GM12865 (cell line): Measurements from ENCODE around the gene JAZF1.

Experiments used
- DNase-seq: peaks from one replicate; pipeline ENCODE4 v3.0.0; 2010; ENCODE audit warnings: low read depth
- H3K4me3 ChIP-seq: 2 replicates; pipeline ENCODE4 v1.5.1; 2011; ENCODE audit warnings: mild to moderate bottlenecking, low read depth, low read length, control low read depth
- TF ChIP-seq, protein P1 (sequence below): IDR thresholded peaks from 2 replicates; pipeline ENCODE4 v1.5.1; 2011; ENCODE audit warnings: low read length, control low read depth, low read depth, inconsistent platforms; ENCODE audit not compliant: insufficient read depth; ENCODE audit errors: missing control alignments

Gene JAZF1

DNA sequence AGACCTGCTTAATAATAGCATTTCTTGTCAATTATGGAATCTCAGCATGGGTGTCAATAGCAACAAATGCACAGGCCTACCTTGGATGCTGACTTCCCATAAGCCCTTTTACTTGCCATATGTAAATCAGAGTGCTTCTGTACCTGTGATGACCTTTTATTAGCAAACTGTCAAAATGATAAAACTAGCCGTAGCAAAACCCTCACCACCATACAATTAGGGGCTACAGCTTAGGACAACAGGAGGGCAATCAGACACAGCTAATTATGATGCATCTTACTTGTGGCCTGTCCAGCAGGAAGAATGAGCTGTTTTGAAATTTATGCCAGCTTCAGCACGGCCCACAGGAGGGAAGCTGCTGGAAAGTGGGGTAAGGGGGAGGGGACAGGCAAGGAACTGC lies 239.1 kb downstream of the JAZF1 start:
- TF ChIP-seq, protein P1, sequence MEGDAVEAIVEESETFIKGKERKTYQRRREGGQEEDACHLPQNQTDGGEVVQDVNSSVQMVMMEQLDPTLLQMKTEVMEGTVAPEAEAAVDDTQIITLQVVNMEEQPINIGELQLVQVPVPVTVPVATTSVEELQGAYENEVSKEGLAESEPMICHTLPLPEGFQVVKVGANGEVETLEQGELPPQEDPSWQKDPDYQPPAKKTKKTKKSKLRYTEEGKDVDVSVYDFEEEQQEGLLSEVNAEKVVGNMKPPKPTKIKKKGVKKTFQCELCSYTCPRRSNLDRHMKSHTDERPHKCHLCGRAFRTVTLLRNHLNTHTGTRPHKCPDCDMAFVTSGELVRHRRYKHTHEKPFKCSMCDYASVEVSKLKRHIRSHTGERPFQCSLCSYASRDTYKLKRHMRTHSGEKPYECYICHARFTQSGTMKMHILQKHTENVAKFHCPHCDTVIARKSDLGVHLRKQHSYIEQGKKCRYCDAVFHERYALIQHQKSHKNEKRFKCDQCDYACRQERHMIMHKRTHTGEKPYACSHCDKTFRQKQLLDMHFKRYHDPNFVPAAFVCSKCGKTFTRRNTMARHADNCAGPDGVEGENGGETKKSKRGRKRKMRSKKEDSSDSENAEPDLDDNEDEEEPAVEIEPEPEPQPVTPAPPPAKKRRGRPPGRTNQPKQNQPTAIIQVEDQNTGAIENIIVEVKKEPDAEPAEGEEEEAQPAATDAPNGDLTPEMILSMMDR, result no peak
- no peak for DNase-seq

DNA sequence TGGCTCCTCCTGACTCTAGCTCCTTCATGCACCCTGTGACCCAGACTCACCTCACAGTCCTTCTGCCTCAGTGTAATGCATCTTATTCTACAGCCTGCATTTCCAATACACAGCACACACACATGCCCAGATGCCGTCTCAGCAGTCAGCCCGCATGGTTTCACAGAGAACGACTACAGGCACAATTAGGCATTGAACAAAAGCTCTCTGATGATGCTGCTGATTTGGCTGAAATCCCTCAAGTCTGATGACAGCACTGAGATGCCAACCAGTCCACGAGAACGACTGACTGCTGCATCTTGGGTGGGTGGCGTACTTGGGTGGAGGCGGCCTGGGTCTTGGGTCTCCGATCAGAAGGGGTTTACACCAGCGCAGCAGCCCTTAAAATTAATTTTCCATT lies 240.3 kb downstream of the JAZF1 start:
- DNase-seq, result no peak
- TF ChIP-seq, protein P1, result no peak
- no peak overlapping the region for H3K4me3 ChIP-seq

More for the DNA sequence above, 239.1 kb downstream of the JAZF1 start:
- no peak overlapping the region for H3K4me3 ChIP-seq

DNA sequence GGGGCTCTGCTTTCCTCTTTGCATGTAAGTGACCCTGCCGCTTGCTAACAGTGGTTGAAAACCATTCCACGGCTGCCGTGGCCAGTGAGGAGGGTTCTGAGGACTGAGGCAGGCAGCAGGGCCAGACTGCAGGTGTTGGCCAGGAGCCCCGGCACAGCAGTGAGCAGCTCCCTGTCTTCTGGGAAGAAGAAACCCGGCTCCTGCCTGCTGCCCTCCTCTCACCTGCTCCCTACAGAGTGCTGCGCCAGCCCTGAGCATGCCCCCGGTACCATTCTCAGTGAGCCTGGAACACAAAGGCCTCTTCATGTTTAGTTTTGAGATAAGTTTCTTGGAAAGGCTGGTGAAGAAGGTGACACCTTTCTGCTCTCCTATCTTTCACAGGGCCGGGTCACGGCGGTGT lies 240.7 kb downstream of the JAZF1 start:
- H3K4me3 ChIP-seq, result no peak overlapping the region
- TF ChIP-seq, protein P1, result no peak
- no peak for DNase-seq

- no peak overlapping the region for H3K4me3 ChIP-seq
- TF ChIP-seq, protein P1, result no peak
Measured at GRCh38 chr7:27936768-27937102, 243.9 kb downstream of the JAZF1 start.

GRCh38 chr7:27936047-27936767 lies 244.4 kb downstream of the JAZF1 start:
- no peak for DNase-seq
- TF ChIP-seq, protein P1, result no peak
- no peak overlapping the region for H3K4me3 ChIP-seq

More at GRCh38 chr7:27936768-27937102, 243.9 kb downstream of the JAZF1 start:
- DNase-seq, result no peak

DNA sequence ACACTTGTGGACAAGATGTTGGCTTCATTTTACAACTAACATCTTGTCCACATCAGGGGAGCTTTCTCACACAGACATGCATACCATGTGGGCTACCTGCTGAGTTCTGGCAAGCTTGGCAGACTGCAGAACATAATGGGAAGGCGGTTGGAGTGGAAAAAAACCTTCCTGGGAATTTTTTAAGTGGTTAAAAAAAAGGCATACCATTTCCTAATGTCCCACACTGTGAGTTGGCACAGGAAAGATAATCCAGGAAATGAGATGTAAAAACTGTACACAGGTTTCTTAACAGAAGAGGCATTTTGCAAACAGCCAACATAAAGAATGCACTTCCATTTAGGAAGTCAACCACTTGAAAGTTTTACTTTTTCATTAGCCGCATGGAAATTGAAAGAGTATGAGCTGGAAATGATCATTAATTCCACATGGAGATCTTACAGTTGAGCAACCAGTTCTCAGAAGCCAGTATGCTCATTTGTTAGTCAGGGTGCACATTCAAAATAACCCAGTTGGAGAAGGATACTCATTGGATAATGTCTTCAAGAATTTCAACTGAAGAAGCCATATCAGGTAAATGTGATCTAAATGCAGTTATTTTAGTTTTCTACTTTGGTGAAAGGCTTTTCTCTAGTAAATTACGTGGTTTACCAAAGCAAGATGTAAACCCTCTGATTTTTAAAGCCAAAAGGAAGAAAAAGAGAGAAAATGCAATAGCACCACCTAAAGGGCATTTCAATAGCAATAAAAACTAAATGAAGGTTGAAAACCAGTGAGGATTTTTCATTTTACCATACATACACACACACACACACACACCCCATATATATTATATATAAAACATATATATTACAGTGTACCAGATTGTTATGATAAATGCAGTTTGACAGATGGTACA lies 246.7 kb downstream of the JAZF1 start:
- no peak overlapping the region for H3K4me3 ChIP-seq
- DNase-seq, result no peak

More for the DNA sequence above, 246.7 kb downstream of the JAZF1 start:
- TF ChIP-seq, protein P1, result peak; percentile 24
